Ovary (tissue), 9 donors: ENCODE results near the gene CD40. TPM values are rescaled to one million over a fixed set of nuclear protein-coding genes. Genes with fewer than 3 reads are reported as not detected.

ENCODE experiments used
- DNase-seq, 5 donors: peaks; one replicate each; pipeline ENCODE4 v3.0.0-alpha.2; 2019 to 2020
- H3K27ac ChIP-seq, 2 donors: fragments of 200-600 bp; one replicate each; pipeline versions ENCODE4 v1.5.1 to v1.8.0; 2019 to 2022
- H3K27me3 ChIP-seq: fragments of 200-600 bp; one replicate; pipeline ENCODE4 v1.8.0; 2022
- H3K36me3 ChIP-seq: fragments of 200-600 bp; sonication (generic); one replicate; pipeline ENCODE4 v1.5.1; 2019
- H3K4me1 ChIP-seq: one replicate; pipeline ENCODE4 v1.8.1; 2013; ENCODE audit warnings: mild to moderate bottlenecking, moderate library complexity; ENCODE audit not compliant: insufficient read depth
- H3K4me3 ChIP-seq: fragments of 200-600 bp; sonication (generic); one replicate; pipeline ENCODE4 v1.5.1; 2017
- H3K9me3 ChIP-seq, 2 donors: fragments of 200-600 bp in 1 of 2; sonication (generic) in 1 of 2; one replicate each; pipeline versions ENCODE4 v1.5.1 to v1.8.1; 2013 to 2019; ENCODE audit warnings: mild to moderate bottlenecking in 1 of 2, moderate library complexity in 1 of 2
- CTCF ChIP-seq, 3 donors: fragments of 450-650 bp in 2 of 3; fragments of 200-600 bp in 1 of 3; IDR thresholded peaks; one replicate each; pipeline versions ENCODE4 v1.5.1 to v1.8.0; 2016 to 2022; ENCODE audit warnings: antibody characterized with exemption in 3 of 3, mild to moderate bottlenecking in 1 of 3
- EP300 ChIP-seq: sonication (generic); formaldehyde crosslinking; IDR thresholded peaks from one replicate; pipeline ENCODE4 v1.6.1; 2017; ENCODE audit warnings: antibody characterized with exemption
- POLR2A ChIP-seq: fragments of 450-650 bp; IDR thresholded peaks from one replicate; pipeline ENCODE4 v1.6.1; 2017; ENCODE audit warnings: antibody characterized with exemption, mild to moderate bottlenecking, moderate library complexity
- WGBS, 3 donors: extraction: QIAGEN DNeasy Blood & Tissue Kit in 1 of 3; methylation state at CpG; one replicate each; pipeline versions ENCODE4 v1.1.5 to v1.1.7; 2013 to 2017; 5-methylcytosine and 5-hydroxymethylcytosine counted together
- intact Hi-C, 4 donors: fragments of 100-400 bp; cut with DNase I; formaldehyde crosslinking; loops; one replicate each; pipeline versions ENCODE4 v1.11.0 to v1.15.1; 2022 to 2023
- polyA plus RNA-seq, 2 donors: library from polyadenylated mRNA; stranded (reverse); fragments of 200-250 nt in 1 of 2; fragments of 350-450 nt in 1 of 2; fragmentation: Illumina TruSeq in 1 of 2; extraction: RNeasy Lipid Tissue Mini Kit (QIAGEN cat#74804) in 1 of 2; gene quantifications; one replicate each; pipeline ENCODE4 v1.2.3, GENCODE V29; 2013 to 2014
- total RNA-seq, 7 donors: library from RNA; depleted of rRNA in 2 of 7; stranded (reverse); fragments of >200 nt in 2 of 7; fragmentation: NEBNext Ultra II Directional in 3 of 7; extraction: Animal tissue kit (Norgen Biotek cat#: 25700) in 3 of 7; gene quantifications; one replicate each; pipeline versions ENCODE4 v1.1.0 to v1.2.4, GENCODE V29; 2016 to 2023
- donor health status: DM: no; HTN: no; CAD: no; lungs with moderate emphysema.
- donor health status: DM: no; HTN: no; CAD: no.
- donor health status: Bipolar disorder and iron deficiency.
- donor health status: DM: yes; HTN: yes; CAD: no.
- donor health status: DM: no; HTN: no; CAD: no.
- donor health status: DM: yes; HTN: yes; CAD: no.

The CD40 gene
- total and polyA plus RNA-seq, 9 donors: 14.4 to 35.7 (median 21.6) TPM

- H3K36me3 ChIP-seq: no peaks in the 10 kb centered on the region
- H3K4me1 ChIP-seq: no peaks in the 10 kb centered on the region
- DNase-seq: no peak
- 10 to 22% (median 16%) methylated on average over 3 of the region's 3 CpGs for WGBS, 3 donors
- TF ChIP-seq POLR2A (no peak), CTCF (IDR thresholded peaks at IDR 0.05) (no peak), EP300 (no peak)
- no peaks in the 10 kb centered on the region for H3K27me3 ChIP-seq
- no peak overlapping the region for H3K27ac ChIP-seq
- no peaks in the 10 kb centered on the region for H3K9me3 ChIP-seq
- H3K4me3 ChIP-seq: no peak overlapping the region
- intact Hi-C loops: no loop called here
Measured at GRCh38 chr20:46145713-46146112, 27.6 kb downstream of the CD40 start.

- H3K27me3 ChIP-seq: no peaks in the 10 kb centered on the region
- no peak for DNase-seq
- TF ChIP-seq EP300: no peak
- no peak for TF ChIP-seq POLR2A
- H3K4me3 ChIP-seq: no peak overlapping the region
- no peak overlapping the region for H3K27ac ChIP-seq
- 44 to 57% (median 48%) methylated on average over 14 of the region's 14 CpGs for WGBS, 3 donors
- H3K4me1 ChIP-seq: no peaks in the 10 kb centered on the region
- intact Hi-C loops: no loop called here
- H3K9me3 ChIP-seq: no peaks in the 10 kb centered on the region
- no peaks in the 10 kb centered on the region for H3K36me3 ChIP-seq
Measured at GRCh38 chr20:46148313-46149208, 30.4 kb downstream of the CD40 start.

- DNase-seq: no peak
- H3K36me3 ChIP-seq: no peaks in the 10 kb centered on the region
- TF ChIP-seq POLR2A: no peak
- TF ChIP-seq EP300: no peak
- no peak for TF ChIP-seq CTCF (IDR thresholded peaks at IDR 0.05)
- no peak overlapping the region for H3K4me3 ChIP-seq
- H3K27me3 ChIP-seq: no peaks in the 10 kb centered on the region
- 39 to 53% (median 43%) methylated on average over 5 of the region's 5 CpGs for WGBS, 3 donors
- no peaks in the 10 kb centered on the region for H3K4me1 ChIP-seq
- H3K27ac ChIP-seq: no peak overlapping the region
- H3K9me3 ChIP-seq: no peaks in the 10 kb centered on the region
- intact Hi-C loops: no loop called here
Measured at GRCh38 chr20:46150943-46151342, 32.8 kb downstream of the CD40 start.

- Histone ChIP-seq H3K27me3 (no peaks in the 10 kb centered on the region), H3K4me3 (no peak overlapping the region), H3K9me3 (no peaks in the 10 kb centered on the region), H3K4me1 (no peaks in the 10 kb centered on the region), H3K36me3 (no peaks in the 10 kb centered on the region), H3K27ac (no peak overlapping the region)
- WGBS, 3 donors: 75 to 86% (median 79%) methylated on average over 7 of the region's 7 CpGs
- TF ChIP-seq CTCF (IDR thresholded peaks at IDR 0.05) (no peak), POLR2A (no peak), EP300 (no peak)
- intact Hi-C loops: no loop called here
- DNase-seq: no peak
Measured at GRCh38 chr20:46151936-46152335, 33.8 kb downstream of the CD40 start.
